NCI-H2196 treated with DMSO at 0.1 percent for 48 hours (cell line): ENCODE measurements around the gene ABCC1.

ENCODE experiments used
- DNase-seq: peaks from one replicate; lab custom pipeline; 2025; ENCODE audit not compliant: unreplicated experiment; lab: John Stamatoyannopoulos, UW

Gene ABCC1

GRCh38 chr16:16042076-16042475 lies 92.7 kb downstream of the ABCC1 start:
- no peak for DNase-seq

GRCh38 chr16:16045296-16045695 lies 95.9 kb downstream of the ABCC1 start:
- DNase-seq = no peak

GRCh38 chr16:16045879-16046278 lies 96.5 kb downstream of the ABCC1 start:
- no peak for DNase-seq

GRCh38 chr16:16047761-16048160 lies 98.3 kb downstream of the ABCC1 start:
- no peak for DNase-seq

- no peak for DNase-seq
Observed at GRCh38 chr16:16048904-16049582, 99.6 kb downstream of the ABCC1 start.

- no peak for DNase-seq
Observed at GRCh38 chr16:16050106-16050505, 100.7 kb downstream of the ABCC1 start.

GRCh38 chr16:16051132-16051531 lies 101.7 kb downstream of the ABCC1 start:
- DNase-seq = no peak

- no peak for DNase-seq
Observed at GRCh38 chr16:16052916-16053315, 103.5 kb downstream of the ABCC1 start.

- DNase-seq = no peak
Observed at GRCh38 chr16:16057102-16057501, 107.7 kb downstream of the ABCC1 start.

GRCh38 chr16:16059160-16059559 lies 109.7 kb downstream of the ABCC1 start:
- DNase-seq = no peak

GRCh38 chr16:16059895-16060590 lies 110.6 kb downstream of the ABCC1 start:
- no peak for DNase-seq

- no peak for DNase-seq
Observed at GRCh38 chr16:16062023-16062937, 112.9 kb downstream of the ABCC1 start.

- DNase-seq = no peak
Observed at GRCh38 chr16:16063683-16064082, 114.3 kb downstream of the ABCC1 start.

- DNase-seq = no peak
Observed at GRCh38 chr16:16064874-16065384, 115.5 kb downstream of the ABCC1 start.

GRCh38 chr16:16067127-16067526 lies 117.7 kb downstream of the ABCC1 start:
- no peak for DNase-seq

- DNase-seq = no peak
Observed at GRCh38 chr16:16071631-16072244, 122.3 kb downstream of the ABCC1 start.

GRCh38 chr16:16073001-16073545 lies 123.7 kb downstream of the ABCC1 start:
- DNase-seq = no peak

- DNase-seq = no peak
Observed at GRCh38 chr16:16073891-16074881, 124.8 kb downstream of the ABCC1 start.
